HCT116 (cell line): ENCODE results near the gene LAMB4. TPM values are rescaled to one million over a fixed set of nuclear protein-coding genes. Genes with fewer than 3 reads are reported as not detected.

Source experiments
- ATAC-seq: fragments of 200-7000 bp; cut with Tn5 transposase; 2 replicates; pipeline ENCODE4 v1.9.1; 2020; ENCODE audit warnings: mild to moderate bottlenecking, moderate library complexity
- BruUV-seq: library from RNA; stranded (reverse); fragments of 400-500 nt; replicated peaks from 2 replicates; lab custom pipeline; 2021; lab: Mats Ljungman, UMichigan
- CTCF ChIA-PET: fragments of 300-600 bp; sonication (Branson Sonifier 250); formaldehyde crosslinking; loops from one replicate; lab custom pipeline; 2021; ENCODE audit warnings: antibody characterized with exemption; lab: Charles Lee
- POLR2A ChIA-PET: fragments of 300-600, 350-600 bp; sonication (Branson Sonifier 250); formaldehyde crosslinking; loops from one replicate; lab custom pipeline; 2021; ENCODE audit warnings: antibody characterized with exemption; lab: Charles Lee
- RAD21 ChIA-PET, 2 experiments: fragments of 300-600 bp; sonication (Branson Sonifier 250); formaldehyde crosslinking; loops; one replicate each; lab custom pipeline; 2023; ENCODE audit warnings: low total read pairs in 2 of 2; ENCODE audit not compliant: uncharacterized antibody in 2 of 2, unreplicated experiment in 2 of 2, low non-redundant PET in 1 of 2; lab: Charles Lee
- DNase-seq: peaks from one replicate; pipeline ENCODE4 v3.0.0-alpha.2; 2010; ENCODE audit warnings: low read depth, low spot score
- H2AFZ ChIP-seq: fragments of 200-600 bp; shearing (Covaris generic), sonication (generic); 2 replicates; pipeline ENCODE4 v1.6.1; 2017; ENCODE audit warnings: low read depth, mixed run types, mixed read lengths, antibody characterized with exemption, low read length; ENCODE audit not compliant: poor library complexity, severe bottlenecking
- H3K27ac ChIP-seq: 2 replicates; pipeline ENCODE4 v1.5.1; 2012; ENCODE audit warnings: low read depth, low read length
- H3K27me3 ChIP-seq: fragments of 200-600 bp; sonication (generic); 2 replicates; pipeline ENCODE4 v1.6.1; 2016; ENCODE audit warnings: mixed run types, low read length, mixed read lengths; ENCODE audit not compliant: insufficient read depth
- H3K36me3 ChIP-seq, 2 experiments: fragments of 200-500 bp in 1 of 2; fragments of 200-600 bp in 1 of 2; sonication (Bioruptor generic) in 1 of 2; sonication (generic) in 1 of 2; 2 replicates each; pipeline versions ENCODE4 v1.5.1 to v1.6.1; 2014 to 2016; ENCODE audit warnings: low read length in 2 of 2, inconsistent platforms in 1 of 2, mixed read lengths in 1 of 2, mixed run types in 1 of 2; ENCODE audit not compliant: insufficient read depth in 2 of 2, control insufficient read depth in 1 of 2
- H3K4me1 ChIP-seq, 2 experiments: fragments of 200-600 bp in 1 of 2; sonication (generic) in 1 of 2; 2 replicates each; pipeline versions ENCODE4 v1.5.1 to v1.6.1; 2012 to 2017; ENCODE audit warnings: low read length in 2 of 2, inconsistent platforms in 1 of 2, mild to moderate bottlenecking in 1 of 2, mixed read lengths in 1 of 2, mixed run types in 1 of 2, moderate library complexity in 1 of 2; ENCODE audit not compliant: insufficient read depth in 2 of 2, control insufficient read depth in 1 of 2
- H3K4me2 ChIP-seq: fragments of 200-600 bp; sonication (generic); 2 replicates; pipeline ENCODE4 v1.6.1; 2017; ENCODE audit warnings: mixed run types, low read length, mixed read lengths
- H3K4me3 ChIP-seq, 2 experiments: fragments of 200-600 bp in 1 of 2; sonication (generic) in 1 of 2; replicated peaks in 1 of 2; 2 replicates each; pipeline ENCODE4 v1.5.1; 2011 to 2016; ENCODE audit warnings: low read length in 2 of 2, control low read depth in 1 of 2, low read depth in 1 of 2, mild to moderate bottlenecking in 1 of 2, mixed read lengths in 1 of 2, mixed run types in 1 of 2
- H3K79me2 ChIP-seq: fragments of 200-600 bp; sonication (generic); 2 replicates; pipeline ENCODE4 v1.6.1; 2017; ENCODE audit warnings: mild to moderate bottlenecking, mixed run types, low read length, moderate library complexity, mixed read lengths; ENCODE audit not compliant: insufficient read depth
- H3K9ac ChIP-seq: fragments of 200-600 bp; sonication (generic); 2 replicates; pipeline ENCODE4 v1.6.1; 2016; ENCODE audit warnings: low read length, mixed read lengths
- H3K9me2 ChIP-seq: fragments of 200-600 bp; sonication (generic), shearing (Covaris generic); 2 replicates; pipeline ENCODE4 v1.6.1; 2017; ENCODE audit warnings: mixed run types, mild to moderate bottlenecking, moderate library complexity; ENCODE audit not compliant: insufficient read depth
- H3K9me3 ChIP-seq, 2 experiments: fragments of 200-500 bp in 1 of 2; fragments of 200-600 bp in 1 of 2; sonication (Bioruptor generic) in 1 of 2; sonication (generic) in 1 of 2; 2 replicates each; pipeline ENCODE4 v1.6.1; 2014 to 2017; ENCODE audit warnings: low read length in 2 of 2, mixed read lengths in 2 of 2, inconsistent platforms in 1 of 2, low read depth in 1 of 2, mild to moderate bottlenecking in 1 of 2, mixed run types in 1 of 2, moderate library complexity in 1 of 2; ENCODE audit not compliant: control insufficient read depth in 1 of 2, insufficient read depth in 1 of 2
- H4K20me1 ChIP-seq: fragments of 200-600 bp; sonication (generic), shearing (Covaris generic); 2 replicates; pipeline ENCODE4 v1.6.1; 2017; ENCODE audit warnings: mixed run types, mild to moderate bottlenecking, moderate library complexity; ENCODE audit not compliant: insufficient read depth
- CBX3 ChIP-seq: IDR thresholded peaks from 2 replicates; pipeline ENCODE4 v1.6.1; 2012; ENCODE audit warnings: low read depth
- EGR1 ChIP-seq: IDR thresholded peaks from 2 replicates; pipeline ENCODE4 v1.6.1; 2012; ENCODE audit warnings: low read depth
- FOSL1 ChIP-seq: IDR thresholded peaks from 2 replicates; pipeline ENCODE4 v1.6.1; 2012; ENCODE audit warnings: low read depth
- MAX ChIP-seq: IDR thresholded peaks from 2 replicates; pipeline ENCODE4 v1.6.1; 2012
- POLR2AphosphoS5 ChIP-seq: IDR thresholded peaks from 2 replicates; pipeline ENCODE4 v1.6.1; 2011; ENCODE audit warnings: mild to moderate bottlenecking, low read depth, low read length, moderate library complexity
- SIN3A ChIP-seq: IDR thresholded peaks from 2 replicates; pipeline ENCODE4 v1.6.1; 2012; ENCODE audit warnings: low read depth
- SP1 ChIP-seq: IDR thresholded peaks from 2 replicates; pipeline ENCODE4 v1.6.1; 2012; ENCODE audit warnings: low read depth
- TCF7L2 ChIP-seq: IDR thresholded peaks from 2 replicates; pipeline ENCODE4 v1.7.0; 2011; ENCODE audit warnings: borderline replicate concordance, inconsistent platforms; ENCODE audit not compliant: insufficient read depth, insufficient read length; ENCODE audit errors: extremely low read depth
- ZBTB33 ChIP-seq: IDR thresholded peaks from 2 replicates; pipeline ENCODE4 v1.6.1; 2011; ENCODE audit warnings: mild to moderate bottlenecking, low read length, moderate library complexity; ENCODE audit not compliant: insufficient replicate concordance; ENCODE audit errors: extremely low read depth
- ZFX ChIP-seq: fragments of 450-650 bp; IDR thresholded peaks from 2 replicates; pipeline ENCODE4 v1.6.1; 2017
- ZNF274 ChIP-seq: fragments of 200-500 bp; sonication (Bioruptor generic); IDR thresholded peaks from 2 replicates; pipeline ENCODE4 v1.6.1; 2014; ENCODE audit warnings: mild to moderate bottlenecking, low read depth, low read length, inconsistent platforms
- intact Hi-C: fragments of 100-400 bp; cut with micrococcal nuclease; formaldehyde crosslinking; loops from 2 replicates; pipeline ENCODE4 v1.10.0; 2022
- total RNA-seq: library from RNA; stranded (reverse); gene quantifications from one replicate; pipeline ENCODE4 v1.2.1, GENCODE V29; 2021; ENCODE audit not compliant: unreplicated experiment

Gene LAMB4
- total RNA-seq, 1 experiment from 2014 or later = not detected

- Histone ChIP-seq H3K9ac (no peak overlapping the region), H3K4me1 (peaks cover 0 to 3% of the 10 kb centered on the region in 2 experiments; a peak in 1 of 4 replicates), H2AFZ (no peak overlapping the region), H3K79me2 (no peaks in the 10 kb centered on the region), H3K9me3 (no peaks in the 10 kb centered on the region), H4K20me1 (no peaks in the 10 kb centered on the region), H3K27me3 (no peaks in the 10 kb centered on the region), H3K36me3 (no peaks in the 10 kb centered on the region), H3K4me2 (no peak overlapping the region), H3K9me2 (no peaks in the 10 kb centered on the region), H3K4me3 (no peak overlapping the region), H3K27ac (no peak overlapping the region)
- ATAC-seq (no peak), DNase-seq (no peak)
- TF ChIP-seq SIN3A = no peak
- no peak for TF ChIP-seq EGR1
- TF ChIP-seq CBX3 = no peak
- no peak for TF ChIP-seq ZBTB33
- TF ChIP-seq POLR2AphosphoS5 = no peak
- no peak for TF ChIP-seq MAX
- TF ChIP-seq SP1 = no peak
- no peak for TF ChIP-seq ZNF274
- no peak for TF ChIP-seq ZFX
- TF ChIP-seq TCF7L2 = no peak
- TF ChIP-seq FOSL1 = no peak
- BruUV-seq = no TSS peak
- RAD21 ChIA-PET = no interaction called here
- intact Hi-C loops = loop anchor here (5.0 kb wide), 1 partner anchor 272 kb away; no protein-coding TSS in a partner anchor
- POLR2A ChIA-PET = no interaction called here
- CTCF ChIA-PET = no interaction called here
Observed at GRCh38 chr7:108149119-108149518, 19.0 kb upstream of the LAMB4 start.
